ENCODE results near the gene PGAM1. TPM values are rescaled to one million over a fixed set of nuclear protein-coding genes. Genes with fewer than 3 reads are reported as not detected.
"Not testable (repeated sequence)": the region's sequence is repeated elsewhere in the genome, so short reads cannot be mapped to it uniquely, and the experiment has no call there.

Gene PGAM1
- total RNA-seq, 1 donor from 2014 or later, result 151 TPM

GRCh38 chr10:97454330-97455036 lies 28.5 kb downstream of the PGAM1 start:
- DNase-seq (ENCODE audit: low spot score) (peak; percentile 59), ATAC-seq (peak; percentile 77)

- DNase-seq (ENCODE audit: low spot score) (no peak), ATAC-seq (no peak)
Observed at GRCh38 chr10:97456034-97456685, 30.2 kb downstream of the PGAM1 start.

- no peak for ATAC-seq
- no peak for DNase-seq (ENCODE audit: low spot score)
Observed at GRCh38 chr10:97456686-97457065, 30.7 kb downstream of the PGAM1 start.

- no peak for DNase-seq (ENCODE audit: low spot score)
- no peak for ATAC-seq
Observed at GRCh38 chr10:97459111-97459510, 33.1 kb downstream of the PGAM1 start.

GRCh38 chr10:97459933-97460332 lies 33.9 kb downstream of the PGAM1 start:
- DNase-seq (ENCODE audit: low spot score), result no peak

GRCh38 chr10:97462309-97462708 lies 36.3 kb downstream of the PGAM1 start:
- no peak for ATAC-seq
- DNase-seq (ENCODE audit: low spot score), result no peak

More at GRCh38 chr10:97459933-97460332, 33.9 kb downstream of the PGAM1 start:
- ATAC-seq, result no peak

GRCh38 chr10:97463363-97464132 lies 37.6 kb downstream of the PGAM1 start:
- peak; percentile 61 for DNase-seq (ENCODE audit: low spot score)
- ATAC-seq, result peak; percentile 96

- DNase-seq (ENCODE audit: low spot score) (no peak), ATAC-seq (no peak)
Observed at GRCh38 chr10:97464226-97464625, 38.2 kb downstream of the PGAM1 start.

GRCh38 chr10:97465982-97466381 lies 40.0 kb downstream of the PGAM1 start:
- DNase-seq (ENCODE audit: low spot score) (no peak), ATAC-seq (no peak)

GRCh38 chr10:97466755-97467154 lies 40.8 kb downstream of the PGAM1 start:
- ATAC-seq (no peak), DNase-seq (ENCODE audit: low spot score) (no peak)

- DNase-seq (ENCODE audit: low spot score) (no peak), ATAC-seq (no peak)
Observed at GRCh38 chr10:97468162-97468561, 42.2 kb downstream of the PGAM1 start.

GRCh38 chr10:97468781-97469180 lies 42.8 kb downstream of the PGAM1 start:
- not testable (repeated sequence) for DNase-seq (ENCODE audit: low spot score); ATAC-seq

GRCh38 chr10:97474918-97475317 lies 48.9 kb downstream of the PGAM1 start:
- ATAC-seq, result no peak
- no peak for DNase-seq (ENCODE audit: low spot score)

GRCh38 chr10:97475936-97476594 lies 50.1 kb downstream of the PGAM1 start:
- DNase-seq (ENCODE audit: low spot score) (peak; percentile 37), ATAC-seq (peak; percentile 78)

GRCh38 chr10:97479410-97479809 lies 53.4 kb downstream of the PGAM1 start:
- not testable (repeated sequence) for ATAC-seq; DNase-seq (ENCODE audit: low spot score)

- no peak for DNase-seq (ENCODE audit: low spot score)
Observed at GRCh38 chr10:97479939-97480338, 53.9 kb downstream of the PGAM1 start.

GRCh38 chr10:97481071-97481470 lies 55.1 kb downstream of the PGAM1 start:
- no peak for ATAC-seq
- DNase-seq (ENCODE audit: low spot score), result no peak

More at GRCh38 chr10:97479939-97480338, 53.9 kb downstream of the PGAM1 start:
- no peak for ATAC-seq

GRCh38 chr10:97482381-97482780 lies 56.4 kb downstream of the PGAM1 start:
- DNase-seq (ENCODE audit: low spot score) (no peak), ATAC-seq (no peak)
